Measurements from ENCODE around the gene CA12.

CA12 gene

GRCh38 chr15:63374686-63375520 lies 6.7 kb downstream of the CA12 start:
- peak; percentile 76 for DNase-seq

GRCh38 chr15:63373866-63374548 lies 7.6 kb downstream of the CA12 start:
- no peak for DNase-seq

GRCh38 chr15:63373330-63373729 lies 8.3 kb downstream of the CA12 start:
- no peak for DNase-seq

GRCh38 chr15:63372753-63373152 lies 8.9 kb downstream of the CA12 start:
- DNase-seq = no peak

GRCh38 chr15:63372018-63372705 lies 9.5 kb downstream of the CA12 start:
- peak; percentile 52 for DNase-seq

GRCh38 chr15:63371297-63371918 lies 10.2 kb downstream of the CA12 start:
- DNase-seq = peak; percentile 19

DNA sequence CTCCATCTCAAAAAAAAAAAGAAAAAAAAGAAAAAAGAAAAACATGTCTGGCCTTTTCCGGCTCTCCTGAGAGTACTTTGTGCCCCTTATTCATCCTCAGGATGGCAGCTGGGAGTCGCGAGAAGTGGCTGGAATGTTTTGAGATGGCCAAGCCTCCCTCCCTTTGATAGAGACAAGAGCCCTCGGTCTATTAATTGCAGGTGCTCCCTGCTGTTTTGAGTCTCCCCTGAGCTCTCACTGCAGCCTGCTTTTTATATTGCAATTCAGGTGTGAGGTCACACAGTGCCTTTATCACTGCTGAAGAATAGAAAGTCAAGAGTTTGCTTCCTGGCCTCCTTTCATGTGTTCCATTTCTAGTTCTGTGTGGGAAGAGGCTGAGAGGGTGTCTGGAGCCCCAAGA lies 10.9 kb downstream of the CA12 start:
- DNase-seq = no peak

- DNase-seq = no peak
Observed at GRCh38 chr15:63369781-63370180, 11.9 kb downstream of the CA12 start.

GRCh38 chr15:63369296-63369695 lies 12.3 kb downstream of the CA12 start:
- DNase-seq = no peak

- DNase-seq = no peak
Observed at GRCh38 chr15:63368503-63368902, 13.1 kb downstream of the CA12 start.

DNA sequence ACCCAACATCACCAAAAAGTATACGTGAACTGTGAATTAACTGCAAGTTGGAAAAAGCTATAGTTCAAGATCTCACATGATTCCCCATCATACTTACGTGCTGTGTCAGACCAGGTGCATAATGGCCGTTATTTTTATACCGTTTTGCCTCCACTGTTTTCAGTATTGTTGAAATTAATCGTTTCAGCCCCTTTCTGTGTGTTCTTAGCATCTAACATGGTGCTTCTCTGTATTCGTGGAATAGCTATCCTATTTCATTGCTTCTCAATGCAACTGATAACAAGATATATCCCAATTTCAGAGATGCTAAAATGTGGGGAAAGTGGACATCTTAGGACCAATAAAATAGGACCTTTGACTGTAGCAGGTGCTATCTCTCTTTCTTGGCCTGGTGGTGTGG lies 13.7 kb downstream of the CA12 start:
- no peak for DNase-seq

- DNase-seq = no peak
Observed at GRCh38 chr15:63367390-63367789, 14.3 kb downstream of the CA12 start.

- DNase-seq = no peak
Observed at GRCh38 chr15:63366451-63366850, 15.2 kb downstream of the CA12 start.

- DNase-seq = no peak
Observed at GRCh38 chr15:63365273-63365680, 16.4 kb downstream of the CA12 start.

DNA sequence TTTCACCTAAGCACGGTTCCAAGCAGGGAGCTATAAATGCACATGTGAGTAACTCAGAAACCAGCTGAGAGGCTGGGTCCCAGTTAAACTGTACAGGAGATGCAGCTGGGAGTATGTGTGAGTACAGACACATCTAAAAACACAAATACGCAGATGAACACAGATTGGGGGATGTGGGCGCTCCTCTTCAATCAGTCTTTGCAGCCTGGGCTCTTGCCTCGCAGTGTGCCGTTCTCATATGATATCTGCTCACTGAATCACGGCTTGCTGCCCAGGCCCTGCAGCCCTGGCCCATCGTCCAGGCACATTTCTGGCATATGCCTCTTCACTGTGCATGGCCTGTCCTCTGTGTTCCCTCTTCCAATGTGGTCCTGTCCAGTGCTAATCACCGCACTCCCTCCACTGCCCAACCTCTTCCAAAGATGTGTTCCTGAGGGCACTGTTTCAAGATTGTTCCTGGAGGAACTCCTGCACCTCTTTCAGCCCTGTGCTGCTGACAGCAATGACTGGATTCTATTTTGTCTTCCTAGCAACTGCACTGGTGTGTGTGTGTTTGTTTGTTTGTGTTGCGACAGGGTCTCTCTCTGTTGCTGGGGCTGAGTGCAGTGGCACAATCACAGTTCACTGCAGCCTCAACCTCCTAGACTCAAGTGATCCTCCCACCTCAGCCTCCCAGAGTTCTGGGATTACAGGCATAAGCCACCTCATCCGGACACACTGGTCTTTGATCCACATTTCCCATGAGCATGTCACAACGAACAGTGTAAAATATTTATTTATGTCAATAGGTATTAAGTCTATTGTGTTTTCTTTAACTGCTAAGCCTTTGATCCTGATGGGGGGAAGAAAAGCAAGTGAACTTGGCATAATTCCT lies 17.0 kb downstream of the CA12 start:
- DNase-seq = no peak

DNA sequence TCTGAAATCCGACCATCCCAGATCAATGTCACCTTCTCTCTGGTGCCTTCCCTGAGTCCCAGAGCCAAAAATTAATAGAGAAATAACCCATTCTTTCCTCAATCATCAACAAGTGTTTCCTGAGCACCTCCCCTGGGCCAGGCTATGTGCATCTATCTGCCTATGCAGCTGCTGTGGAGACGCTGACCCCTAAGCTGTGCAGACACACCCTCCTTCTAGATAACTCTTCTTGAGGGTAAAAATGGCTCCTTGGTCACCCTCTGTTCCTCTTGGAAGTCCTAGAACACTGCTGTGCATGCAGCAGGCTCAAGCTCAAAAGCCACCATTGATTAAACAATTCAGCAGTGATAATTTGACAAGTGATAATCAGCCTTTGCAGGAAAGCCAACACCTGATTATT lies 18.4 kb downstream of the CA12 start:
- no peak for DNase-seq

- no peak for DNase-seq
Observed at GRCh38 chr15:63362885-63363284, 18.8 kb downstream of the CA12 start.

DNA sequence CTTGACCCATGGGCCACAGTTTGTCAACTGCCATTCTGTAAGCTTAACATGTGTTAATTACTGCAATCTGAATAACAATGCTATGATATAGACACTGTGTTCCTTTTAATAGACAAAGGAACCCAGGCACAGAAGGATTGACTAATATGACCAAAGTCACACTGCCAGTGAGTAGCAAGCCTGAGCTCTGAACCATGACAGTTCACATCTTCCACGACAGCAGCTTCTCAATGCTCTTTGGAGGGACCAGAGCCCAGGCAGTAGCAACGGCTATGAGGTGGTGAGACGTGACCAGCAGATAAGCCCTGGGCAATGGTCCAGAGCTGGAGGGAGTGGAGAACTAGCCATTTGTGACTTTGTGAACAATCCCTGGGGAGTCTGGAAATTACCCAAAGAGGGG lies 19.4 kb downstream of the CA12 start:
- no peak for DNase-seq

GRCh38 chr15:63360170-63360569 lies 21.5 kb downstream of the CA12 start:
- DNase-seq = no peak

DNA sequence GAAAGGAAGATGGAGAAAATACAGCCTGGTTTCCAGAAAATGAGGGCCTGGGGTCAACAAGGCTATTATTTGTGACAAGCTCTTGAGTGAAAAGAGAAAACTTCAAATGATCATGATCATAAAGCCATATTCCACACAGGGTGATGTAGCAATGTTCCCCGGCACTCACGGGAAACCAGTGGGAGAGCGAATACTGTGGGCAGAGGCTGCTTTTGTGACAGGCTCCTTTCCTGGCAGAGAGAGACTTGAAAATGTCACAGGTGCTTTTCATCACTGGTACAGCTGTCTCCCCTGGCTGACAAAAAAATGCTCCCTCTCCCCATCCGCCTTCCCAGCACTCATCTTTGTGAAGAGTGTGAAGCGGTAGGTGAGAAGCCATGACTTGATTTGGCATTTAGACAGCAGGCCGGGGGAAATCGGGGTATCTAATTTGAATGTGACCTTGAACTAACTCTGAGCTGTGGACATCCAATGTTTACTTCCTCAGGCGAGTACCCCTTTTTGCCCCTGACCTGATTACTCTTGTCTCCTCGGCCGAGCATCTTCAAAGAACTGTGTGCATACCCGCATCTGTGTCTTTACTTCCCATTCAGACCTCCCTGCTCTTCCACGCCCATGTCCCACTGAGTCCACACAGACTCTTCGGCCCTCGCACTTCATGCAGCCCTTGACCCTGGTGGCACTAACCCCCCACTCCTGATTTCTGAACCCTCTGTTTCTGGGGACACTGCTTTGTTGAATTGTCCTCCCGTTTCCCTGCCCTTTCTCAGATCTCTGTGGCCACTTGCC lies 23.2 kb downstream of the CA12 start:
- DNase-seq = no peak

- DNase-seq = no peak
Observed at GRCh38 chr15:63357731-63358130, 23.9 kb downstream of the CA12 start.

DNA sequence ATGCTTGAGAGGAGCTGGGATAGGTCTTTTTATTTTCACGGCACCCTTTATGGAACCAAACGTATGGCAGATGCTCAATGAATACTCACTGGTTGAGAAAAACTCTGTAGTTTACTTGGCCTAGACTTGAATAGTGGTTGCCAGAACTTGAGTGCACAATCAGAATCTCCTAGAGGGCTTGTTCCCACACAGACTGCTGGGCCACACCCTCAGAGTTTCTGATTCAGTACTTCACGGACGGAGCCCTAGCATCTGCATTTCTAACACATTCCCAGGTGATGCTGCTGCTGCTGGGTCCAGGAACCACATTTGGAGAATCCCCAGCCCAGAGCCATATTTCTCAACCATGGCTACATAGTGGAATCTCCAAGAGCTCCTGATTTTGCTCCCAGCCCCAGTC lies 24.6 kb downstream of the CA12 start:
- DNase-seq = no peak
